GM21786 (cell line): ENCODE data around the gene RSL1D1.

ENCODE experiments used
- ATAC-seq: cut with Tn5 transposase; IDR thresholded peaks from one replicate; pipeline ENCODE4 v1.9.1; 2021; ENCODE audit not compliant: unreplicated experiment

The RSL1D1 gene

DNA sequence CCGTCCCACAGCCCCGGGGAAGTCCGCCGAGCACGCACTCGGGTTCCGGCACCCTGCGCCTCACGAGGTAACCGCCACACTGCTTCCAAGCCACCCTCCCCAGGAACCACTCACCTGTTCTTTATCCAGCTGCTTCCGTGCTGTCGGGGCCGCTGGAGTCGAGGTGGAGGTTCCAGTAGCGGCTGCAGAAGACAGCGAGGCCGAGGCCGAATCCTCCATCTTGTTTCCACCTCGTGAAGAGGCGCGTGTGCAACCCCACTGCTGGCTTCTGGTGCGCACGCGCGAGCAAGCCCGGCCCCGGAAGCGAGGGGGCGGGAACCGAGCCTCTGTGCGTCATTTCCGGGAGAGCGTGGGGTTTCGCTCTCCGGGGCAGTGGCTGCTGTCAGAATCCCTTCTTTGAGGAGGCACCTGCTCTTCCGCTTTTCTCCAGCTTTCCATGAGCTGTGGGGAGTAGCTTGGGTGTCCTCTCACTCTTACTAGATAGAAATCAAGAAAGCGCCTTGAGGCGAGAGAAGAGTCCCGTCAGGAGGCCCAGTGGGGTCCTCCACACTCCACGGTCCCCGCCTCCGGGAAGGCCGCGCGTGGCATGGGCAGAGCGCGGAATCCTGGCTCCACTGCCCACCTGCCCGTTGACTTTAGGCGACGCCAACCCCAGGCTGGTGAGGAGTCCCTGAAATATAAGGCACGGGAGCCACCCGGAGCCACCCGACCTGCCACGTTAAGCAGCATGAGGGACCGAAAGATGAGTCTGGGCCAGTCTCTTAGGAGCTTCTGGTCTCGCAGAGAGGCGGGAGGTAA is at the start of gene RSL1D1:
Gene RSL1D1, minus strand, starts transcription at position 249 of the 798 bp plus-strand sequence. Its CDS starts 30 bp downstream, at position 219.
- ATAC-seq: peak; percentile 84

DNA sequence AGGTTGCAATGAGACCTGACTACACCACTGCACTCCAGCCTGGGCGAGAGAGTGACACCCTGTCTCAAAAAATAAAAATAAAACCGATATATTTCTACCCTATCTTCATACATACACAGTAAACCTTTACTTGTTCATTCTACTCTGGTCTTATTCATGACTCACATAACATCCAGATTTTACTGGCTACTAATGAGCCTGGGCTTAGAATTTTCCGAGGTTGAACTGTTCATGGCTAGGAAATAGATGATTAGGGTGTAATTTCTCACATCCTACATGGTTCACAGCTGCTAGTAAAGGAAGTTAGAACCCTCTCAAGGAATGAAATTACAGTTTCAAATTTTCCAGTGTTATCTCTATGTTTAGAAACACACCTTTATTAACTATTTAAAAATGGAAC is 49.7 kb upstream of the RSL1D1 start:
- ATAC-seq: no peak

DNA sequence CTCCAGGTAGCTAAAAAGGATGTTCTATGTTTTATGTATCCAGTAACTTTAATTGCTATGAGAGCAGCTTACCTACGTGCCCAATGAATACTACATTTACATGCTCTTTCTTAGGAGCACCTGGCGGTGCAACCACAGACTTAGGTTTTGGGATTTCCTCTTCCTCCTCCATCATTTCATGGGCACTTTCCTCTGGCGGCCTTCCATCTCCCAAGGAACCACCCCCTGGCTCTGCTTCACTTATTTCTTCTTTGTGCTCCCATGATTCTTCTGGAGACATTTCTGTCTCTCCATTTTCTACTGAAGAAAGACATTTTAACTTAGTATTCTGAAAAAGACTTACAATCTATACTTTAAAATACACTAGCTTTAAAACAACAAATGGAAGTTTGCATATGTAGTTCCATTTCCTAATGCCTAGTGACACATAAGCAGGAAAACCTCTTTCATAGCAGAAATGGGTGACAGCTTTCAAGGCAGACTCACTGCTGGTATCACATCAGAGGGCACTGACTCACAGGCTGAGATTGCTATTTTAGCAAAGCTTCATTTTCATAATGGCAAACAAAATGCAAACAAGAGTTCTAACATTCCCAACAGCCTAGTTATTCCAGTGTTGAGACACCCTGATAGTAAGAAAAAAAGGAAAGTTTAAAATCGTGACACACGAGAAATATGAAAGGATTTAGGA is 45.3 kb upstream of the RSL1D1 start:
- ATAC-seq: no peak

DNA sequence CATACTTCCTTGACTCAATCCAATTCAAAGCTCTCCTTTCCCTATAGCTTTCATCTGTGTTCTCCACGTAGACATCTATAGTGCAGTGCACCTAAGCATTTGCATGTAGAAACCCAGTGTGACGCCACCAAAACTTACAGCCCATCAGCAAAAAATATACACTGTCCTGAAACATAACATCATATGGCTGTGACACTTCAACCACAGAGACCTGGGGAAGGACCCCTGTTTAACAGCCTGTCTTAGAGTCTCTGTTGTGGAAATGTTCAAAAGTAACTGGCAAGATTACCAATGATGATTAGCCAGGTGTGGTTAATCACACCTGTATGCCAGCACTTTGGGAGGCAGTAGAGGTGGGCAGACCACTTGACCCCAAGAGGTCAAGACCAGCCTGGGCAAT is 42.2 kb upstream of the RSL1D1 start:
- no peak for ATAC-seq

DNA sequence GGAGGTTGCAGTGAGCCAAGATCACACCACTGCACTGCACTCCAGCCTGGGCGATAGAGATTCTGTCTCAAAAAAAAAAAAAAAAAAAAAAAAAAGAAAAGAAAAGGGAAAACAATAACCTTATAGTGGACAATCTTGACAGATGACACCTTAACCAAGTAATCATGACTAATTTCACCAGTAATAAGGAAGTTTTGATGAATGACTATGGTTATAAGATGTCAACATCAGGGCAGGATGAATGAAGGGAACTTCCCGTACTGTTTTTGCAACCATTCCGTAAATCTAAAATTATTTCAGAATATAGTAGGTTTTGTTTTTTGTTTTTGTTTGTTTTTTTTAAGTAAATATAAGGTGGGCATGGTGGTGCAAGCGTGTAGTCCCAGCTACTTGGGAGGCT is 41.4 kb upstream of the RSL1D1 start:
- ATAC-seq: no peak

DNA sequence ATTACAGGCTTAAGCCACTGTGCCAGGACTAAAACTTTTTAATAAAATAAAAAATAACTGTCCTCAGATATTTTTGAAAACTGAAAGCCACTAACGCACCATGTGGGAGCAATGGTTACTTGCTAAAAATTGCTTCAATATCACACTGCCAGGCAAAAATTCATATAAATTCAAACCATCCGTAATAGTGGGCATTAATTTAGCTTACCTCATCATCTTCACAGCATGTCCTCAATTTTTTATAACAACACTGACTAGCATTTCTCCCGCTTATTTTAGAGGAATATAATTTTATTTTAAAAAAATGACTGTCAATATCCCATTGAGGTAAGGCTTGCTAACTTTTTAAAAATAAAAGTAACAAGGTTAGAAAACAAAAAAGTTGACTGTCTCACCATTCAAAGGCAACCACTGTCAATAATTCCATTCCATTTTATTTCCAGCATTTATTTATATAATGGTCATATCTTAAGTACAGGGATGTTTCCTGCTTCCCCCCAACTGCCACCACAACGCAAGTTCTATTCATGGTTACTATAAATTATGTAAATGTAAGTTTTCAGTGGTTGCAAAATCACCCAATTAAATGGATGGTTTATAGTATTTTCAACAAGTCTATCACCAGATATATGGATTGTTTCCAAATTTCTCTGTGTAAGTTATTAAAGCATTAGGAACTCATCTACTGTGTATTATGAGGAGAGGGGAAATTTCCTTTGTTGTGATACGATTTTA is 39.1 kb upstream of the RSL1D1 start:
- no peak for ATAC-seq

DNA sequence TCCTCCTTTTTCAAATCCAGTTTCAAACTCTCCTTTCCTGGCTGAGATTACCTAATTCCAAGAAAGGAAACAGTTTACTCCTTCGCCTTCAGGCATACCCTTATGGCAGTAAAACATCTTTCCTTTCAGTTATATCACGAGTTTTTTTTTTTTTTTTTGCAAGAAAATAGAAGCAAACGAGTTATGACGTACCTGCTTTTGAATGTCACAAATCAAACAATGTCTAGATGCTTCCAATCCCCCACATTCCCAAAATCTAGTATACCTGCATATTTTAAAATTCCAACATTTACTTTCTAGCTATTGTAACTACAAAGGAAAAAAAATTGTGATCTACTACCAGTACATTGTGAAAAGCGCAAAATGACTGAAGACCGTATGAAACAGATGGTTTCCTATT is 35.5 kb upstream of the RSL1D1 start:
- ATAC-seq: no peak

DNA sequence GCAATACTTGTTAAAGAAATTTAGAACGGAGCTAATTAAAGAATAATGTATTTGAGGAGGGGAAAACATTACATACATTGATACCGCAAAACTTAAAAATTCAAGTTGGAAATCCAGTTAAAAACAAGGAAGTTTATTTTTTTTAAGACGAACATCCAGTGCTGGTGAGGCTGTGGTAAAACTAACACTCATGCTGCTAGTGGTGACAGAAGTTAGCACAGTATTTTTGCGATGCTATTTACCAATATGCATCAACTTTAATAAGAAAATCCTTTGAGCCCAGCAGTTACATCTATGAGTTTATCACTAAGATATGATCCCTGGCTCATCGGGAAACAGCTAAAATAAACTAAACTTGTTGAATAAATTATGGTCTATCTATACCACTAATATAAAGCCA is 32.7 kb upstream of the RSL1D1 start:
- no peak for ATAC-seq

DNA sequence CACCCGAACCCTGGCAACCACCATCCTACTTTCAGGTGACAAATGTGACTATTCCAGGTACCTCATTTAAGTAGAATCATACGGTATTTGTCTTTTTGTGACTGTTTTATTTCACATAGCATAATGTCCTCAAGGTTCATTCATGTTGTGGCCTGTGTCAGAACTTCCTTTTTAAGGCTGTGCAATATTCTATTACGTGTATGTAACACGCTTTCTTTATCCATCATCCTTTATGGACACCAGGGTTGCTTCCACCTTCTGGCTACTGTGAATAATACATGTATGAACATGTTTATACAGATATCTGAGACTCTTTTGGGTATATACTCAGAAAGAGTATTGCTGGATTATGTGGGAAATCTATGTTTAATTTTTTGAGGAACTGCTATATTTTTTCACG is 28.7 kb upstream of the RSL1D1 start:
- no peak for ATAC-seq

DNA sequence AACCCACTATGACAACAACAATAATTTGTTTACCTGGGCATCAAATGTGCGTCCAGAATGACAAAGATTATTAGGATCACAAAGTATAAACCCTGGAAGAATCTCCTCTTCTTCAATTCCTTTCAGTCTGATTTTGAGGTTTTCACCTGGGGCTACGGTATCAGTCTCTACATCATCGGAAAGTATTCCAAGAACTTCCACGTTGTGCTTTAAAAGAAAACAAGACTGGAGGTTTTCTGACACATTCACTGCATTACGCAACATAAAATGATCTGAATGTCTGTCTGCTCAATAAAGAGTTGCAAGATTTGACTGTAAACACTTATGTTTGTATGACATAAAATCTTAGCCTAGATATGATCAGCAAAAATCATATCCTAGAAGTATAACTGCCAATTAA is 26.0 kb upstream of the RSL1D1 start:
- no peak for ATAC-seq

DNA sequence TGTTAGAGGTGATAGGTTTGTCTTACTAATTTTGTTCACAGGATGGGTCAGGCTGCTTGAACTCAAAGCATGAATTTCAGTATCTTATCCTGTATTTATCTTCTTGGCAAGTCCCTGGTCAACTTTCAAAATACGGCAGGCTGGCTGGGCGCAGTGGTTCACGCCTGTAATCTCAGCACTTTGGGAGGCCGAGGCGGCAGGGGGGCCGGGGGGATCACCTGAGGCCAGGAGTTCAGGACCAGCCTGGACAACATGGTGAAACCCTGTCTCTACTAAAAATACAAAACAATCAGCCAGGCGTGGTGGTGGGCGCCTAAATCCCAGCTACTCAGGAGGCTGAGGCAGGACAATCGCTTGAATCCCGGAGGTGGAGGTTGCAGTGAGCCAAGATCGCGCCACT is 25.0 kb upstream of the RSL1D1 start:
- ATAC-seq: no peak

DNA sequence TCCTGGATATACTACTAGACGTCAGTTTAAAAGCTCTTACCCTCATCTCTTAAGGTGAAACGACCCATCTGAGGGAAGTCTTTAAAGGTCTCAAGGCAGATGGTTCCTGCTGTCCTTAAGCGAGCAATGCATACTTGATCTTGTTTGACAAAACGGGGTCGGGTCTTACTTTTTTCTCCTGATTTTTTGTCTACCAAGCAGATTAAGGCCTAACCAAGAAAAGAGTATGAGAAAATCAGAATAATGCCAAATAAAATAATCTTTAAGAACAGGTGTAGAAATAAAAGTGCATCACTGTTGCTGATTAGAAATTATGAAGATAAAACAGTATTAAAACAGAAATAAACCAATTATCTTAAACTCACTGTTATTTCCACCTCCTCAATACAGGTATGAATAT is 24.4 kb upstream of the RSL1D1 start:
- ATAC-seq: no peak

DNA sequence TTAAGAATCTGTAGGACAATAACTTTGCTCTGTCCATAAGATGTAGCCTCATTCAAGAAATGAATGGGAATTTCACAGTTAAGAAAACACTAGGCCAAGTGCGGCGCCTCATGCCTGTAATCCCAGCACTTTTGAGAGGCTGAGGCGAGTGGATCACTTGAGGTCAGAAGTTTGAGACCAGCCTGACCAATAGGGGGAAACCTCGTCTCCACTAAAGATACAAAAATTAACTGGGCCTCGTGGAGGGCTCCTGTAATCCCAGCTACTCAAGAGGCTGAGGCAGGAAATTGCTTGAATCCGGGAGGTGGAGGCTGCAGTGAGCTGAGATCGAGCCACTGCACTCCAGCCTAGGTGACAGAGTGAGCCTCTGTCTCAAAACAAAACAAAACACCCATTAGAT is 19.9 kb upstream of the RSL1D1 start:
- ATAC-seq: no peak

DNA sequence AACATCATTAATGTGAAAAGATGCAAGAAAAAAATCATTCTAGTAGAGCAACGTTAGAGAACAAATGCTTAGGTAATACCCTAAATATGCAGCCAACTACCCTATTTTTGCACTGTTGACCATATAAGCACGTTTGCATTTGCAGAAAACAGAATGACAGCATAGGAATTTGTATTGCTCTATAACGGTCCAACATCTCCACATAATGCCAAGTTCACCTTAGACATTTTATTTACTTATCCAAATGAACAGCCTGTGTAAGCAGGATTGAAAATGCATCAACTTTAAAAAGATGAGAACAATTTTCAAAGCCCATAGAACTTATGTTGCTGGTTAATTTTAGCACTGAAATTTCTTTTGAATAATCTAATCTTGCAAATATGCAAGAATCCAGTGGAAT is 19.1 kb upstream of the RSL1D1 start:
- no peak for ATAC-seq

DNA sequence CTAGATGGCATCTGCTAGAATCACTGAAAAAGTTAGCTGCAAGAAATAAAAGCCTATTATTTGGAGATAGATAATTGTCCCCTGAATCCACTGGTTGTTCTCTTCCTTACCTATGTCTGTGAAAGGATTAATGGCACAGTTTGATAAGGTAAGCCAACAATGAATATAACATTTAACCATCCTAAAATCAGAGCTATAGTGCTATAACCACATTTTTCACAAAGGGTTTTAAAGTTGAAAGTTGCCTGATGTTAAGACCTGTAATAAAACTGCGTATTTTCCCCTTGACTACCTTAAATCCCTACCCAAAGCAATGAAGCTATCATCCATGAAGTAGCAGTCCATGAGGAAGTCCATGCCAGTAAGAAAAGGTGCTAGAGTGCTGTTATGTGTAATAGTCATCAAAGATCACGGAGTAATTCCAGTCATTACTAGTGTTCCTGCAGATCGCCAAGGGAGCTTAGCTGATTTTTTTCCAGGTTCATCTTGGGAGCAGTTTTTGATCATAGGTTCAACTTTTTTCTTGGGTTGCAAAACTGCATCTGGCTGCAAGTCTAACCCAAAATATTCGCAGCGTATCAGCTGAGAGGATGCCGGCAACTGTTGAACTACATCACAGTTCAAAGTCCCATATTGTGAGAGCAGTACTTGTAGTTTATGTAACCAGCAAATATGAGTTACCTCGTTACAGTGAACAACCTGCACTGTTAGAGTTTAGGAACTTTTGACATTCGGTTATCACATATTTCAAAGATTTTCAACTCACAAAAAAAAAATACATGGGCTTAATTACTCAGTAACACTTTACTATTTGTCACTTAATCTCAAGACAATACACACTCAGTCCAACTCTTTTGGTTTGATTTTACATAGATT is 18.2 kb upstream of the RSL1D1 start:
- no peak for ATAC-seq

DNA sequence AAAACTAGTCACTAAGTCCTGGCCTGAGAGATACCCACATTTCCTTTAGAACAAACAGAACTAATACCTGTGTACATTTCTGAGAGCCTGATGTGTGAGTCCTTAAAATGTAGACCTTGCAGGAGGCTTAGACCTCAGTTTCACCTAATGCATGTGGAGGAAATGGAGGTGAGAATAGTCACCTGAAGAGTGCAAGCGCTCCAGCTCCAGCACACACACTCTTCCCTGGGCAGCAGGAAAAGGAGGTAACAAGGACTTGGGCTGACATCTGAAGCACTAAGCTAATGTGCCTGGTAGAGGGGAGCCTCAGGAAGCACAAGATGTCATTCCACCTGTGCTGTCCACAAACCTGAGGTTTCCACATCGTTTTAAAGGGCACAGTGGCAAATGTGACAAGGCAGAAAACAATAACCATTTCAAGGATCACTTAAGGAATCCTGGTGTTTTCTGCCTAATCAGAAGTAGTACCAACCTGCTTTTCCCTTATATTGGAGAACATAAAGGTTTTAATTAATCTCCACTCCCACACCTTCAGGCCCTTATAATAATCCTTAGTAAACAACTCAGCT is 17.2 kb upstream of the RSL1D1 start:
- ATAC-seq: no peak

DNA sequence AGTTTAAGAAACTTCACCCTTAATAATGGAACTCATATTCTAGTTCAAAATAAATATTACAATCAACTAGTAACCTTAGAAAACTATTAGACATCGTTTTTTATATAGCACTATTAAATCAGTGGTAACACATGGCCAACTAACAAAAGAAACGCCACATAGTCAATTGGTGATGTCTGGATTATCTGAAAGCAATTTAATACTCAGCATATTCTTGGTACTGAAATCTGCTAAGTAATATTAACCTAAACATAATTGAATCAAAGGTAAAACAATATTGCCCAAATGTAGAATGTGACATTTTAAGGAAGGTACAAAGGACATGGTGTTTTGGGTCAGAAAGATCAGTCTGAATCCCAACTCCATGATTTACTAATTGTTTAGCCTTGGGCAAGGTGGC is 11.1 kb upstream of the RSL1D1 start:
- ATAC-seq: no peak

DNA sequence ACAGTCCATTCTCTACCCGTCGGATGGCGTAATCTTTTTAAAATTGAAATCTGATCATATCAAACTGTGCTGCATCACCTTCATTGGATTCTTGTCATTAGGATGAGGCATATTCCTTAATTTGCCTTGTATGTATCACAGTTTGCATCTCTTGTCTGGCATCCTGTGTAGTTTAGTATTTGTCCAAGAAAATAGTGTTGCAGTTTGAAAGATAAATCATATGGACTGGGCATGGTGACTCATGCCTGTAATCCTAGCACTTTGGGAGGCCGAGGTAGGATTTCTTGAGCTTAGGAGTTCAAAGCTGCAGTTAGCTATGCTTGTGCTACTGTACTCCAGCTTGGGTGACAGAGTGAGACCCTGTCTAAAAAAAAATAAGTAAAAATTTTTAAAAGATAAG is 5.8 kb upstream of the RSL1D1 start:
- no peak for ATAC-seq

DNA sequence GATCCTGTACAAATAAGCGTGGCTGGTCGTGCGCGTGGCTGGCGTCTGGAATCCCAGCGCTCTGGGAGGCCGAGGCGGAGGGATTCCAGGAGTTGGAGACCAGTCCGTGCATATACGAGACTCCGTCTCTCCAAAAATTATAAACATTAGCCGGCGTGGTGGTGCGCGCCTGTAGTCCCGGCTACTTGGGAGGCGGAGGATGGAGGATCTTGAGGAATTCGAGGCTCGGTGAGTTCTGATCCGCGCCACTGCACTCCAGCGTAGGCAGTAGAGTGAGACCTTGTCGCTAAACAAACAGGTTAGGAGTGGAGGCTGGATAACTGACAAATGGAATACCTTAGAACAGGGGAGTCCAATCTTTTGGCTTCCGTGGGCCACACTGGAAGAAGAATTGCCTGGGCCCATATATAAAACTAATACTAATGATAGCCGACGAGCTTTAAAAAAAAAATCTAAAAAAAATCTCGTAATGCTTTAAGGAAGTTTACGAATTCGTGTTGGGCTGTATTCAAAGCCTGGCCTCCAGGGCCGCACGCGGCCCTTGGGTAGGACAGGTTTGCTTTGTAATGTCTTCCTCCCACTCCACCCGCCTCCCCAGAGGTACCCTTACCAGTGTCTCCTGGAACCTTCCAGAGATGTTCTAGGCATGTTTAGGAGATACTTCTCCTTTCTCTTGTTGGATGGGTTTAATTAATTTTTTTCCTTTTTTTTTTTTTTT is 909 bp upstream of the RSL1D1 start:
- no peak for ATAC-seq

DNA sequence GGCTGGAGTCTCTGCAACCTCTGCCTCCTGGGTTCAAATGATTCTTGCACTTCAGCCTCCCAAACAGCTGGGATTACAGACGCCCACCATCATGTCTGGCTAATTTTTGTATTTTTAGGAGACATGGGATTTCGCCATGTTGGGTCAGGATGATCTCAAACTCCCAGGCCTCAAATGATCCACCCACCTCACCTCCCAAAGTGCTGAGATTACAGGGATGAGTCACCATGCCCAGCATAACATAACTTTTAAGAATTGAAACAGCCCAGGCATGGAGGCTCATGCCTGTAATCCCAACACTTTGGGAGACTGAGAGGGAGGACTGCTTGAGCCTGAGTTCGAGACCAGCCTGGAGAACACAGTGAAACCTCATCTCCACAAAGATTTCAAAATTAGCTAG is 2.5 kb downstream of the RSL1D1 start:
- no peak for ATAC-seq
